ENCODE data around the gene SLC15A3.
A peak's percentile ranks its signal among the peaks of the same experiment; 100 is the strongest.
"Not testable (repeated sequence)": the region's sequence is repeated elsewhere in the genome, so short reads cannot be mapped to it uniquely, and the experiment has no call there.

SLC15A3 gene

GRCh38 chr11:60914633-60915247 lies 37.2 kb downstream of the SLC15A3 start:
- no peak for DNase-seq (ENCODE audit: low read depth in 2 of 2)

DNA sequence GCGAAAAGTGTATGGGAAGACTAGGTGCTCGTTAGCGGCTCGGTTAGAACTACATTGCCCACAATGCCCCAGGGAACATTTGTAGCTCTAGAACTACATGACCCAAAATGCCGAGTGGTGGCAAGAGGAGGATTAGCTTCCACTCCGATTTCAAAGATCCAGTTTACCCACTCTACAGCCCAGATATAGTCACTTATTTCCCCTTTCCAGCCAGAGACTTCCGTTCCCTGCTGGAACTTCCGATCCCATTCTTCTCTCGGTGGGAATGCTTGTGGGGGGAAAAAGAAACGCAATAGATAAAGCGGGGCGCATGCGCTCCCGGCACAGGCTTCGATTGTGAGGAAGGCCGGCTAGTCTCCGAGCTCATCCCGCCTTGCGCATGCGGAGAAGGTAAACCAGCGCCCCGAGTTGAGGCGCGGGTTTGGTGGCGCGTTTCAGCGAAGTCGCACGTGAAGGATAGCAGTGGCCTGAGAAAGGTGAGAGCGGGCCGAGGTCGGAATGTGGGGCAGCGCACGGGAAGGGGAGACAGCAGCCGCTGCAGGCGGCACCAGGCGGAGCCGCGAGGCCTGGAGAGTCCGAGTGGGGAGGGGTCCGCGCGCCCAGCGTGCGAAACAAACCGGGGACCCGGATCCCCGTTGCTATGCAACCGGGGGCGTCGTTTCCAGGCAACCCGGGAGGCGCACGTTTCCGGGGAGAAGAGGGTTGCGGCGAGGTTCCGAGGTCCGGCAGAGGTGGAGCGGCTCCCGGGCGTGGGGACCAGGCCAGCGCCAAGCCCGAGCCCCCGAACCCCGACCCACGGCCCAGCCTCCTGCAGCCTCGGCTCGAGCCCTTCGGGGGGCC lies 38.0 kb downstream of the SLC15A3 start, which contains the start of gene TMEM109:
Gene TMEM109 (plus strand): TSS at position 366 of the 840 bp plus-strand sequence. CDS start 5,536 bp downstream, outside the sequence.
- DNase-seq (ENCODE audit: low read depth in 2 of 2): peak; percentile 80 to 84

DNA sequence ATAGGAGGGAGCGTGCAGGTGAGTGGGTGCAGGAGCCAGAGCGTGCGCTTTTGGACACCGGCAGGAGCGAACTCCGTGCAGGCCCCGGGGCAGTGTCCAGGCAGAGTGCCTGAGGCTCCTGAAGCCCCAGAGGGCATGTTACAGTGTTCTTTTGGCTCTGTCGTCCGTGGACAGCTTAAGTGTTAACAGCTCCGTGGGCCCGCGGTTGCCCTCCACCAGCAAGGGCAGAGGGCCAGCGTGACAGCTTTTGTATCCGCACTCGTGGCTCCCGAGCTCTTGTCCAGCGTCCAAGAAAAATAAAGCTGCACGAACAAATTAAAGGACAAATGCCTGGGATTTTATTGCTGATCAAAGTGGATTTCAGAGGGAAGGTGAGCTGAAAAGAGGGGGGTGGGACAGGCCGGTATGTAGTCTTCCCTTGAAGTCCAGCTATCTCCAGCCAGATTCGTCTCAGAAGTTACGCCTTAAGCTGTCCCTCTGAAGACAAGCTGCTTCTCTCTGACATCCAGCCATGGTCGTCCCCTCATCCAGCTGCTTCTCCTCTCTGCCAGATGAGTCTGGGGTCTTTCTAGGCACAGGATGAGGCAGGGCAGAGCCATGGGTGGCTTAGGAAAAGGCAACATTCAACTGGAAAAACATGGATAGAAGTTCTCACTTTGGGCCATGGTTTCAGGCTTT lies 39.0 kb downstream of the SLC15A3 start:
- no peak for DNase-seq (ENCODE audit: low read depth in 2 of 2)

- DNase-seq (ENCODE audit: low read depth in 2 of 2): no peak
Measured at GRCh38 chr11:60912223-60912850, 39.6 kb downstream of the SLC15A3 start.

DNA sequence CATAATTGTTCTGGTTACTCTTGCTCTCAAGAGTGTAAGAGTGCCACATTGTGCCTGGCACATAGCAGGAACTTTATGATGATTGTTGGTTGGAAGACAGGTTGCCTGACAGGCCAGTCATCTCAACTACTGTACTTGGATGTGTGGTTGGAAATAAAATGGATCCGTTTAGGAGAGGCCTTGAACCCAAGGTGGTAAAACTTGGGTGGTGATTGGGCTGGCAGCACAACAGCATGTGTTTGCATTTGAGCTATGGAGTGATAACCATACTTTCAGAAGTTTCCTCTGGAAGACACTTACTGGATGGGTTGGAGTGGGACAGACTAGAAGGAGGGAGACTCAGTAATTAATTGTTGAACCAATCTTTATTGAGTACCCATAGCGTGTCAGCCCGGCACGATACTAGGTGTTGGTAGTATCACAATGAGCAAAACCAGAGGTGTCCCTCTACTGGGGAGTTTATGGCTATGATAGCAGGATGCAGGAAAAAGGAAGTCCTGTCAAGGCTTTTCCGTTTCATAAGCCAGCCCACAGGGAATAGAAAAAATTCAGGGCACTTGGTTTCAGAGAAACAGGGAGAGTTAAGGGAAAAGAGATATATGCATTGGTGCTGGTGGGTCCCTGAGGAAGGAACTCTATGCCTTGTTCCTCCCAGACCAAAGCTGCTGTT lies 41.1 kb downstream of the SLC15A3 start:
- DNase-seq (ENCODE audit: low read depth in 2 of 2): no peak

DNA sequence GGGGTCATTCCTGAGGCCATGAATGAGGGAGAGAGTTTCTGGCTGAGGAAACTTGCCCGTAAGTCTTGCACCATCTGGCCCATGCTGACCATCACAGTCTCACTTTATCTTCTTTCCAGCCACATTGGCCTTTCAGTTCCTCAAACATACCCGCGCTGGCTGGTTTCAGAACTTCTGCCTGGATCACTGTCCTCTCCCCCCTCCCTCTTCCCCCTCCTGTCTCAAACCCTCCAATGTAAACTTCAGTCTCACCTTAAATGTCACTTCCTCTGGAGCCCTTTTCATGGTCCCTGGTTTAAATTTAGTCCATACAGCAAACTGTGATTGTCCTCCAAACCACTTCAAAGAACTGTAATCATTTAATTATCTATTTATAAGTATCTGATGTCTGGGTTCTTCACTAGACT lies 41.7 kb downstream of the SLC15A3 start:
- no peak for DNase-seq (ENCODE audit: low read depth in 2 of 2)

DNA sequence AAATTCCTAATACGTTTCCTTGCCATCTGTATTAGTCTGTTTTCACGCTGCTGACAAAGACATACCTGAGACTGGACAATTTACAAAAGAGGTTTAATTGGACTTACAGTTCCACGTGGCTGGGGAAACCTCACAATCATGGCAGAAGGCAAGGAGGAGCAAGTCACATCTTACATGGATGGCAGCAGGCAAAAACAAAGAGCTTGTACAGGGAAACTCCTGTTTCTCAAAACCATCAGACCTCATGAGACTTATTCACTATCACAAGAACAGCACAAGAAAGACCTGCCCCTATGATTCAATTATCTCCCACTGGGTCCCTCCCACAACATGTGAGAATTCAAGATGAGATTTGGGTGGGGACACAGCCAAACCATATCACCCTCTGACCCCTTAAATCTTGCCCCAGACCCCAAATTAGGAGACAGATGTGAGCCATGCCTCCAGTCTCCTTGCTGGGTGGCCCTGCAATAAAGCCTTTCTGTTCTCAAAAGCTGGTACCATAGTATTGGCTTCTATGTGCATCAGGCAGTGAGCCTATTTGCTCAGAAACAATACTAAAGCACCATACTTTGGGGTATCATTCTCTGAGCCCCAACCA lies 42.2 kb downstream of the SLC15A3 start:
- not testable (repeated sequence) for DNase-seq (ENCODE audit: low read depth in 2 of 2)

- DNase-seq (ENCODE audit: low read depth in 2 of 2): no peak
Measured at GRCh38 chr11:60908803-60909202, 43.2 kb downstream of the SLC15A3 start.

GRCh38 chr11:60906132-60906972 lies 45.6 kb downstream of the SLC15A3 start, which contains the start of gene PRPF19:
Gene PRPF19 (minus strand): TSS chr11:60906585. CDS start chr11:60906382, 203 bp downstream.
- peak; percentile 97 to 99 for DNase-seq (ENCODE audit: low read depth in 2 of 2)

DNA sequence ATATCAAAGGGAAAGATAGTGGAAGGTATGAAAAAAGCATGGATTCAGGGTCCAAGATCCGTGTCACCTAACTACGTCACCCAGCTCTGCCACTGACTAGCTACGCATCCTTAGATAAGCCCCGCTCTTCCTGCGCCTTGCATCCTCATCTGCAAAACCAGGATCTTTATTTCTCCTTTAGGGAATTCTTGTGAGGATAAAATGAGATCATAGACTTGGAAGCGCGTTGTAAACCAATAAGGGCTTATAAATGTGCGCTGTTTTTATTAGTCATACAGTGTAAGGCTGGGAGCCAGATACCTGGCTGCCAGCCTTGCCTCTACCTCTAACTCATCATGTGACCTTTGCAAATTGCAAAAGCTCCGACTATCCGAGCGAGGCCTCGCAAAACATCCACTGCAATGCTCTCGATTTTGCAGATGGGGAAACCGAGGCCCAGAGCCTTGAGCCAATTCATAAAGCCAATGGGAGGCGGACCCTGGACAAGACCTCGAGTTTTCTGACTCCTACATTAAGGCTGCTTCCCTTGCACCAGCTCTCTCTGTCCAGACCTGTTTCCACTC lies 46.3 kb downstream of the SLC15A3 start:
- DNase-seq (ENCODE audit: low read depth in 2 of 2): no peak

- DNase-seq (ENCODE audit: low read depth in 2 of 2): no peak
Measured at GRCh38 chr11:60905047-60905446, 46.9 kb downstream of the SLC15A3 start.

DNA sequence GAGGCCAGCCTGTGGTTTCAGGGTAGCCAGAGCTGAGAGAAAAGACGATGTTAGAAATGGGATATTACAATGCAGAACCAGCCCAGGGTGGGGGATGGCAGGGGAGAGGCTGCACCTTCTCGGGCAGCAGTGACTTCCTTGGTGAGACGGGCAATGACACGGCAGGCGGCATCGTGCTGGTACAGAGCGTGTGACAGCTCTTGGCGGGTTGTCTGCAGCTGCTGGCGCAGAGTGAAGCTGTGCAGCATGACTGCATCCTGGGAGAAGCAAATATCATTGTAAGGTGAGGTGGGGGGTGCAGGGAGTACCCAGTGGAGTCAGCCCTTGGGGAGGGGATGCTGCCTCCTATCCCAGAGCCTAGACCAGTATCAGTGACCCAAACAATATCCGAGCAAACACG lies 49.4 kb downstream of the SLC15A3 start:
- DNase-seq (ENCODE audit: low read depth in 2 of 2): no peak

DNA sequence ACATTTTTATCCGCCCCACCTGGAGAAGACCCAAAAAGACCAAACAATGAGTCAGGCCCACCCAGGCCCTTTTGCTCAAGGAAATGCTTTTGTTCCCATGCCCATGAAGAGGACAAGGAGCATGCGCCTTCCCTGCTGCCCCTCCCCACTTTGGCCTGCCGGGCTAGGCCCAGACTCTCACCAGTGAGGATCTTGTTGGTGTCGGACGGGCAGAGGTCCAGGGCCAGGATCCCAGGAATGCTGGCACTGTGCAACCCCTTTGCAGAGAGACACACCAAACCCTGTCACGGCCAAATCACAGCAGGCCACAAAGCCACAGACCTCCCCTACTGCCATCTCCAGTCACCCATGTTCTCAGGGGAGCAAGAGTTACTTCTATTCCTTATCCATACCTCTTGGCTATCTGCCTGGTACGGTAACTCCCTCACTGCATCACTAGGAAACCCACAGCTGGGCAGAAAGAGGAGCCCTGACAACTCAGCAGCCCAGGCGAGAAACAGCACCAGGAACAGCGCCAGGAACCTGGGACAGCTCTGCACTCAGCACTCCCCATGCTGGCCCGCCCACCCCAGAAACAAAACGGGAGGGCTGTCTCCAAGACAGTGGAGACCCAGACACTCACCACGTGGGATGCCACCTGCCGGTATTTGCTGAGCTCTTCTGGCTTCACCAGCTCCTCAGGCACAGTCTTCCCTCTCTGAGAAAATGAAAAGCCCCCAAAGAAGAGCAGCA lies 51.1 kb downstream of the SLC15A3 start:
- no peak for DNase-seq (ENCODE audit: low read depth in 2 of 2)

DNA sequence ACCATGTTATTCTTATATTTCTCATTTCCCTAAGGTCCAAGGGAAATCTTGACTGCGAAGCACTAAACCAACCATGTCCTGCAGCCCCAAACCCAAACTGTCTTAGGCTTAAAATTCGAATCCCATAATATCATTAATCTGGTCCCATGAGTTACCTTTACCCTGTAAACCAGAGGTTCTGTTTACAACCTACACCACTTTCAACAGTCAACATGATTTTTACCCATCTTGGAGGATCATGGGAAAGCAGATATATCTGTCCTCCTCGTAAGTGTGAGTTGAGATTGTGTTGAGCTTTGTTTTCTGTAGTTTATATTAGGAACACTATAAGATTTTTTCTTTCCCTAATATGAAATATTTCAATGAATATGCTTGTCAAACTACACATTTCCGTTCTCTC lies 52.0 kb downstream of the SLC15A3 start:
- DNase-seq (ENCODE audit: low read depth in 2 of 2): no peak

GRCh38 chr11:60899046-60899936 lies 52.7 kb downstream of the SLC15A3 start:
- DNase-seq (ENCODE audit: low read depth in 2 of 2): no peak

DNA sequence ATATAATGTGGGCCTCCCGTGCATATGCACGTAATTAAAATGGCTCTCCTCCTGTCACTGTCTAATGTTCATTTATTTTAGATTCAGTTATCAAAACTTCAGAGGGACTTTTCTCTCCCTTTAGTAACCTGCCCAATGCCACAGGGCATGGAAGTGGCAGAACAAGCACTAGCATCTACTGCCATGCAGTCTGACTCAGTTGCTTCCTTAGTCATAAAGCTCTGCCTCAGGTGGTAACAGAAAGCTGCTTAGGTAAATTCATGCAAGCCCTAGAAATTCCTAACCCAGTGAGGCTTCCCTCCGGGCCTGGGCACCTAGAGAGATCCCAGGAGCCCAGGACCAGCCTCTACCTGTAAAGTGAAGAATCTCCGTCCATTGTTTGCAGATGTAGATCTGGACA lies 54.5 kb downstream of the SLC15A3 start:
- DNase-seq (ENCODE audit: low read depth in 2 of 2): no peak

GRCh38 chr11:60895687-60896086 lies 56.3 kb downstream of the SLC15A3 start:
- DNase-seq (ENCODE audit: low read depth in 2 of 2): no peak

DNA sequence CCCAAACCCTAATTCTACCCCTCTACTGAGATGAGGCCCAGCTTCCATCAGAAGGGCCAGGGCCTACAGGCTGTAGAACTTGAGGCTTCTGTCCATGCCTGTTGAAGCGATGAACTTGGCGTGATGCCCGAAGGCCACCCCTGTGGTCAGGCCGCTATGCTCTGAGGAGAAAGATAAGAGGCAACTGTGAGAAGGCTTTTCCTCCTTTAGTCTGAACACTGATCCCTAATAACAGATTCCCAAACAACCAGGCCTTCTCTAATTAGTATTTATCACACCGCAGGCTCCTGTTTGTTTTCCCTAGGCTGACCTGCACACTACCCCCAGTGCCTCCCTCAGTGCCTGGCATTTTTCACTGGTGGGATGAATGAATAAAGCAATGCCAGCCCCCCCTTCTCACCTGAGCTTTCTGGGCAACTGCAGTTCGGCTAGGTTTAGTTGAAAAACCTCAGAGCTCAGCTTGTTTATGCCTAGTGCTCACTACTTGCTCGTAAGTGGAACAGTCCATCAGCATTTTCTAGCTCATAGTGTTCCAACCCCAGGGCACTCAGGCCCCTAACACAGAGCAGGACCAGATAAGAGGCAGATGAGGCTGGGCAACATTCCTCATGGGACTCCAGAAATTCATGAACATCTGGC lies 60.8 kb downstream of the SLC15A3 start:
- no peak for DNase-seq (ENCODE audit: low read depth in 2 of 2)
